KMS-11 (cell line): Measurements from ENCODE around the gene ORMDL3.

Experiments
- H2AFZ ChIP-seq: fragments of 200-600 bp; sonication (generic); 2 replicates; pipeline ENCODE4 v1.6.1; 2016; ENCODE audit warnings: antibody characterized with exemption, mixed run types, low read depth
- H3K27ac ChIP-seq: fragments of 200-600 bp; sonication (generic); 2 replicates; pipeline ENCODE4 v1.6.1; 2016; ENCODE audit warnings: mild to moderate bottlenecking, mixed run types
- H3K27me3 ChIP-seq: fragments of 200-600 bp; sonication (generic); 2 replicates; pipeline ENCODE4 v1.6.1; 2017; ENCODE audit warnings: mild to moderate bottlenecking, low read depth, mixed run types, moderate library complexity; ENCODE audit not compliant: insufficient read depth
- H3K36me3 ChIP-seq: fragments of 200-600 bp; sonication (generic); 2 replicates; pipeline ENCODE4 v1.6.1; 2017; ENCODE audit warnings: mild to moderate bottlenecking, mixed run types; ENCODE audit not compliant: insufficient read depth
- H3K4me1 ChIP-seq: fragments of 200-600 bp; sonication (generic); 2 replicates; pipeline ENCODE4 v1.6.1; 2016; ENCODE audit warnings: mild to moderate bottlenecking, low read depth, mixed run types; ENCODE audit not compliant: poor library complexity, severe bottlenecking
- H3K4me2 ChIP-seq: fragments of 200-600 bp; sonication (generic); 2 replicates; pipeline ENCODE4 v1.7.0; 2016; ENCODE audit warnings: mild to moderate bottlenecking, mixed run types
- H3K4me3 ChIP-seq: fragments of 200-600 bp; sonication (generic); IDR thresholded peaks from 2 replicates; pipeline ENCODE4 v1.6.1; 2017; ENCODE audit warnings: low read depth, low read length, mixed read lengths; ENCODE audit not compliant: insufficient read depth
- H3K79me2 ChIP-seq: fragments of 200-600 bp; sonication (generic); 2 replicates; pipeline ENCODE4 v1.6.1; 2016; ENCODE audit warnings: low read depth, mixed run types; ENCODE audit not compliant: insufficient read depth
- H3K9ac ChIP-seq: fragments of 200-600 bp; sonication (generic); 2 replicates; pipeline ENCODE4 v1.6.1; 2016; ENCODE audit warnings: mild to moderate bottlenecking, mixed run types
- H4K20me1 ChIP-seq: fragments of 200-600 bp; sonication (generic); 2 replicates; pipeline ENCODE4 v1.6.1; 2016; ENCODE audit warnings: mild to moderate bottlenecking, mixed run types; ENCODE audit not compliant: insufficient read depth
- CTCF ChIP-seq: fragments of 200-600 bp; sonication (generic); conservative IDR thresholded peaks from 2 replicates; pipeline ENCODE4 v1.6.1; 2017; ENCODE audit warnings: low read depth, mild to moderate bottlenecking, antibody characterized with exemption, low read length, moderate library complexity, mixed read lengths

ORMDL3 gene

GRCh38 chr17:39927101-39927928 is at the start of gene ORMDL3, which contains the start of gene LRRC3C:
ORMDL3 (minus strand) TSS chr17:39927601; CDS start chr17:39924203, 3,398 bp downstream.
LRRC3C (plus strand) TSS chr17:39927732; CDS start chr17:39941524, 13,792 bp downstream.
- H3K27me3 ChIP-seq: no peaks in the 10 kb centered on the region

GRCh38 chr17:39975801-39976200 is 48.4 kb upstream of the ORMDL3 start:
- Histone ChIP-seq H3K27ac (no peak overlapping the region), H3K36me3 (no peaks in the 10 kb centered on the region), H3K27me3 (peaks cover 3% of the 10 kb centered on the region; the same call in 1 of the 2 replicates), H3K4me1 (peaks cover 9% of the 10 kb centered on the region), H3K4me2 (no peak overlapping the region), H3K79me2 (peaks cover 2% of the 10 kb centered on the region), H3K9ac (no peak overlapping the region), H2AFZ (no peak overlapping the region), H3K4me3 (no peak overlapping the region), H4K20me1 (no peaks in the 10 kb centered on the region)
- no peak for TF ChIP-seq CTCF

More at GRCh38 chr17:39927101-39927928, at the start of gene ORMDL3, which contains the start of gene LRRC3C:
- Histone ChIP-seq H3K27ac (peak within 1 kb of the TSS; percentile 97), H4K20me1 (no peaks in the 10 kb centered on the region; the same call in 1 of the 2 replicates), H2AFZ (peak within 1 kb of the TSS; percentile 86), H3K4me1 (peaks cover 60% of the 10 kb centered on the region), H3K36me3 (peaks cover 7% of the 10 kb centered on the region; the same call in 1 of the 2 replicates), H3K9ac (peak within 1 kb of the TSS; percentile 91), H3K4me3 (peak within 1 kb of the TSS; percentile 25), H3K79me2 (peaks cover 46% of the 10 kb centered on the region), H3K4me2 (peak within 1 kb of the TSS; percentile 75)
- TF ChIP-seq CTCF: no peak

- Histone ChIP-seq H3K4me3 (no peak overlapping the region), H3K36me3 (no peaks in the 10 kb centered on the region), H3K4me2 (no peak overlapping the region), H3K9ac (no peak overlapping the region), H3K27me3 (peaks cover 4% of the 10 kb centered on the region; the same call in 1 of the 2 replicates), H4K20me1 (no peaks in the 10 kb centered on the region), H3K4me1 (peaks cover 4% of the 10 kb centered on the region), H3K27ac (no peak overlapping the region), H3K79me2 (no peaks in the 10 kb centered on the region), H2AFZ (no peak overlapping the region)
- no peak for TF ChIP-seq CTCF
Measured at GRCh38 chr17:39974433-39974832, 47.0 kb upstream of the ORMDL3 start.

GRCh38 chr17:39973496-39973895 is 46.1 kb upstream of the ORMDL3 start:
- Histone ChIP-seq H3K4me2 (no peak overlapping the region), H2AFZ (no peak overlapping the region), H3K27ac (no peak overlapping the region), H3K79me2 (no peaks in the 10 kb centered on the region), H3K9ac (no peak overlapping the region), H4K20me1 (no peaks in the 10 kb centered on the region), H3K27me3 (peaks cover 7% of the 10 kb centered on the region; the same call in 1 of the 2 replicates), H3K4me1 (no peaks in the 10 kb centered on the region), H3K4me3 (no peak overlapping the region), H3K36me3 (no peaks in the 10 kb centered on the region)
- no peak for TF ChIP-seq CTCF
